Liver (tissue), 3 donors: ENCODE results near the gene ADAMTS2.

ENCODE experiments used
- ATF3 ChIP-seq: IDR thresholded peaks from 2 replicates; pipeline ENCODE4 v1.6.1; 2016; ENCODE audit warnings: antibody characterized with exemption
- CTCF ChIP-seq: fragments of 150-350 bp; IDR thresholded peaks from 2 replicates; pipeline ENCODE4 v1.5.1; 2017; ENCODE audit warnings: improper control_type of control experiment, low read depth, low read length; ENCODE audit not compliant: missing input control
- RXRA ChIP-seq, 2 donors: IDR thresholded peaks; 2 replicates each; pipeline ENCODE4 v1.6.1; 2017 to 2018; ENCODE audit warnings: antibody characterized with exemption in 2 of 2, mild to moderate bottlenecking in 1 of 2
- TAF1 ChIP-seq: conservative IDR thresholded peaks from 2 replicates; pipeline ENCODE4 v1.6.1; 2016; ENCODE audit warnings: antibody characterized with exemption, mild to moderate bottlenecking
- YY1 ChIP-seq: IDR thresholded peaks from 2 replicates; pipeline ENCODE4 v1.6.1; 2016; ENCODE audit warnings: antibody characterized with exemption, mild to moderate bottlenecking
- donor health status: healthy.
- donor health status: healthy.

- TF ChIP-seq CTCF, result no peak
- TF ChIP-seq TAF1, result no peak
- no peak for TF ChIP-seq RXRA (IDR thresholded peaks at IDR 0.05)
- no peak for TF ChIP-seq ATF3
- no peak for TF ChIP-seq YY1
Measured at GRCh38 chr5:179165421-179166170, 179.7 kb downstream of the ADAMTS2 start.
